Measurements from ENCODE around the gene PITPNM2.

Gene PITPNM2

GRCh38 chr12:123115409-123116121 lies 35.3 kb downstream of the PITPNM2 start:
- peak overlapping the region; percentile 62 for H3K4me2 ChIP-seq (ENCODE audit: low read length)
- no peaks in the 10 kb centered on the region for H3K36me3 ChIP-seq (ENCODE audit: insufficient read depth, low read length)
- no peaks in the 10 kb centered on the region for H3K9me3 ChIP-seq (replicated peaks; ENCODE audit: low read length)
- H3K27me3 ChIP-seq (ENCODE audit: control insufficient read depth, insufficient read depth, low read length), result no peaks in the 10 kb centered on the region
- peak overlapping the region; percentile 39 for H3K4me3 ChIP-seq (ENCODE audit: low read length)
- peak overlapping the region; percentile 47 for H3K9ac ChIP-seq (ENCODE audit: low read depth, low read length)
- peaks cover 31% of the 10 kb centered on the region for H3K4me1 ChIP-seq (ENCODE audit: control insufficient read depth, insufficient read depth, low read length)

DNA sequence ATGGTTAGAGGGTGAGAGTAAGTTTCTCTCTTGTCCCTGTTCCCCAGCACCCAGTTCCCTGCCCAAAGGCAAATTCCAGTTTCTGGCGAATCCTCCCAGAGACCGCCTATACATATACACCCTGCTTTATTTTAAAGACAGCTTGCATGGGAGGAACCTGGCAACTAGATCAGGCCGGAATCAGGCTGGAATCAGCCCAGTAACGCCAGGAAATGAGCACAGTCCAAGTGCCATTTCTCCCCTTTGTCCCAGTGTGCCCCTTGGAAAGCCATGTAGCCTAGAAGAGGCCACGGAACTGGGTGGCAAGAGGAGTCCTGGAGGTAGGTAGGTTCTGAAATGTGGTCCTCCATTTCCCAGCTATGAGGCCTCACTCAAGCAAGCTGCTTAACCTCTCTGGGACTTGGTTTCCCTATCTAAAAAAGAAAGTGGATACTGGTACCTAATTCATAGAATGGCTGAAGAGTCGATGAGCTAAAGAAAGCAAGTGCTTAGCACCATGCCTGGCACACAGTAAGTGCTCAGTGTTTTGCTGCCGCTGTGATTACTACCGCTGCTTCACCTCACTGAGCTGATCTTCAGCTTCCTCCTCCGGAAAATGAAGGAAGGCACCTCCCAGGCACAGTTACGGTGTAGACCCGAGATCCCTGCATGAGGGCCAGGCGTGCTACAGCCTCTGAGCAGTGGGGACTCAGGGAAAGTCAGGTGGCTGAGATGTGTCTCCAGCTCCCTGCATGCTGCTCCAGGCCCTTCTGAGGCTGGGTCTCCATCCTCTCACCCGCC lies 36.4 kb downstream of the PITPNM2 start:
- no peak overlapping the region for H3K4me3 ChIP-seq (ENCODE audit: low read length)
- no peaks in the 10 kb centered on the region for H3K27me3 ChIP-seq (ENCODE audit: control insufficient read depth, insufficient read depth, low read length)
- peaks cover 26% of the 10 kb centered on the region for H3K4me1 ChIP-seq (ENCODE audit: control insufficient read depth, insufficient read depth, low read length)
- H3K36me3 ChIP-seq (ENCODE audit: insufficient read depth, low read length), result no peaks in the 10 kb centered on the region
- H3K4me2 ChIP-seq (ENCODE audit: low read length), result peak overlapping the region; percentile 62
- peak overlapping the region; percentile 47 for H3K9ac ChIP-seq (ENCODE audit: low read depth, low read length)
- no peaks in the 10 kb centered on the region for H3K9me3 ChIP-seq (replicated peaks; ENCODE audit: low read length)

DNA sequence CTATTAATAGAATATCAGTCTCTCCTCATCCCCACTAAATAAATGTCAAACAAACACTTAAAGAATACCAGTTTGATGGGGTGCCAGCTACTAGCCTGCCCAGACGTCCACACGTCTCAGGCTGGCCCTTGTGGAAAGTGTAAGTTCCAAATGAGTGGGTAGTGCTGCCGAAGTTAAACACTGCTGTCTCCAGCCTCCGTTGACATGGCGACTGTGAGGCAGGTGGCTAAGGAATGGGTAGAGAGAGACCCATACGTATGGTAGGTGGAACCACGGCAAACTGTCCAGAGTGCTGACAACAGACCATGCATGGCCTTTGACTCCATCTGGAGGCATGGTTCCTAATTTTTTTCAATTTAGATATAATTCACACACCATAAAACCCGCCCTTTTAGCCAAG lies 37.9 kb downstream of the PITPNM2 start:
- no peaks in the 10 kb centered on the region for H3K27me3 ChIP-seq (ENCODE audit: control insufficient read depth, insufficient read depth, low read length)
- no peak overlapping the region for H3K4me2 ChIP-seq (ENCODE audit: low read length)
- no peaks in the 10 kb centered on the region for H3K9me3 ChIP-seq (replicated peaks; ENCODE audit: low read length)
- H3K4me1 ChIP-seq (ENCODE audit: control insufficient read depth, insufficient read depth, low read length), result peaks cover 30% of the 10 kb centered on the region
- H3K36me3 ChIP-seq (ENCODE audit: insufficient read depth, low read length), result peaks cover 8% of the 10 kb centered on the region
- no peak overlapping the region for H3K4me3 ChIP-seq (ENCODE audit: low read length)
- H3K9ac ChIP-seq (ENCODE audit: low read depth, low read length), result no peak overlapping the region

DNA sequence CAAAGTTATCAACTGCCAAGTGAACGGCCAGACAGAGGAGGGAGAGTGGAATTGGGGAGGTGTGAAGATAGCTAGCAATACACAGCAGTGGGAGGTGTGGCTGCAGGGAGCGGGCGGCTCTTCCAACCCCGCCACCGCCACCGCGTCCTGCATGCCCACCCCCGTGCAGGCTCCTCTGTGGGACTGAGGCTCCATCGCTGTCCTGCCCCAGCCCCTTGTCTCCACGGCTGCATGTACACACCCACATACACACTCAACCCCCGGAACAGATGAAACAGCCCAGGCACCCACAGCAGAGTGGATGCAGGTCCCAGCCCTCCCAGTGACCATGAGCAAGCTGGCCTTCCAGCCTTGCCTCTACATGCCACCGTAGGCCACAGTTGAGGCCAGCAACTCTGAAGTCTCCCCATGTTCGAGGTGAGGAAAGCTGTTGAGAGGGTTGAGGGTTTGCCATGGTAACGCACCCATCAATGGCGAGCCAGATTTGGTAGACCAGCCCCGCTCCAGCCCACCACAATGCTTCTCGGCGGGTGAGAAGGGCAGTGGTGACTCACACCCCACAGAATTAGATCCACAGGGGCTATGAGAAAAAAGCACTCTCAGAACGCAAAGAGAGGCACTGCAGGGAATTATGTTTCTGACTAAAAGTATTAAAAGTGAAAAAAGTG lies 39.3 kb downstream of the PITPNM2 start:
- Histone ChIP-seq H3K27me3 (ENCODE audit: control insufficient read depth, insufficient read depth, low read length) (no peaks in the 10 kb centered on the region), H3K4me3 (ENCODE audit: low read length) (no peak overlapping the region), H3K4me1 (ENCODE audit: control insufficient read depth, insufficient read depth, low read length) (peaks cover 30% of the 10 kb centered on the region), H3K9me3 (replicated peaks; ENCODE audit: low read length) (no peaks in the 10 kb centered on the region), H3K4me2 (ENCODE audit: low read length) (no peak overlapping the region), H3K36me3 (ENCODE audit: insufficient read depth, low read length) (peaks cover 8% of the 10 kb centered on the region), H3K9ac (ENCODE audit: low read depth, low read length) (no peak overlapping the region)

- peaks cover 13% of the 10 kb centered on the region for H3K36me3 ChIP-seq (ENCODE audit: insufficient read depth, low read length)
- H3K4me1 ChIP-seq (ENCODE audit: control insufficient read depth, insufficient read depth, low read length), result peaks cover 9% of the 10 kb centered on the region
Measured at GRCh38 chr12:123109319-123109772, 41.5 kb downstream of the PITPNM2 start.

GRCh38 chr12:123108682-123109066 lies 42.2 kb downstream of the PITPNM2 start:
- no peaks in the 10 kb centered on the region for H3K27me3 ChIP-seq (ENCODE audit: control insufficient read depth, insufficient read depth, low read length)
- H3K4me3 ChIP-seq (ENCODE audit: low read length), result no peak overlapping the region
- peaks cover 13% of the 10 kb centered on the region for H3K36me3 ChIP-seq (ENCODE audit: insufficient read depth, low read length)
- no peak overlapping the region for H3K4me2 ChIP-seq (ENCODE audit: low read length)
- H3K4me1 ChIP-seq (ENCODE audit: control insufficient read depth, insufficient read depth, low read length), result peaks cover 7% of the 10 kb centered on the region
- H3K9ac ChIP-seq (ENCODE audit: low read depth, low read length), result no peak overlapping the region
- no peaks in the 10 kb centered on the region for H3K9me3 ChIP-seq (replicated peaks; ENCODE audit: low read length)

More at GRCh38 chr12:123109319-123109772, 41.5 kb downstream of the PITPNM2 start:
- Histone ChIP-seq H3K9ac (ENCODE audit: low read depth, low read length) (no peak overlapping the region), H3K9me3 (replicated peaks; ENCODE audit: low read length) (no peaks in the 10 kb centered on the region), H3K4me2 (ENCODE audit: low read length) (no peak overlapping the region), H3K27me3 (ENCODE audit: control insufficient read depth, insufficient read depth, low read length) (no peaks in the 10 kb centered on the region), H3K4me3 (ENCODE audit: low read length) (no peak overlapping the region)

DNA sequence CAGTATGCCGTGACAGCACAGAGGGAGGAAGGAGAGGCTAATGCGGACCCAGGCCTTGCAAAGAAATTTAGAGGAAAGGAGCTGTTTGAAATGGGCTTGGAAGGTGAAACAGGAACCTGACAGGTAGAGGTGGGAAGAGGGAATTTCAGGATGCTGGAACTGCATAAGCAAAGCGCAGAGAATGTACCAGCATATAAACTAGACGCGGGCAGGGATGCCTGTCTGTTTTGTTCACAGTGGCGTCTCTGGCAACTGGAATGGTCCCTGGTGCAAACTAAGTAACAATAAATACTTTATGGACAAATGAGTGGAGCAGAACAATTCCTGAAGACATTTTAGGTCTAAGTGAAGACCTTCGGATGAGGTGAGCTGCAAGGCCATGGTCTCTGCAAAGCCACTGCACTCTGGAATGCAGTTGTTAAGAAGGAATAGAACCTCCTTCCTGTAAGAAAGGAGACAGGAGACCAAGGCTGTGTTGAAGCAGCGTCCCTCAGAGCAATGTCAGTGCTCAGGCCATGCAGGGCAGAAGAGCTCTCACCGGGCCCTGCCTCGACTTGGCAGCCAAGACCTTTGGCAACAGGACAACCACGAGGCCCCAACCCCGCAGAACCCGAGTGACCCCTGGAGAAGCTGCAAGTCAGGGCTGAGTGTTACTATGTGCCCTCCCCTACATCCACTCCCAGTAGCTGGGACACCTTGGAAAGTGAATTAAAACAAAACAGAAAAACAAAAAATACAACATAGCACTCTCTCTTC lies 42.8 kb downstream of the PITPNM2 start:
- H3K4me1 ChIP-seq (ENCODE audit: control insufficient read depth, insufficient read depth, low read length), result peaks cover 7% of the 10 kb centered on the region
- H3K4me2 ChIP-seq (ENCODE audit: low read length), result no peak overlapping the region
- no peaks in the 10 kb centered on the region for H3K27me3 ChIP-seq (ENCODE audit: control insufficient read depth, insufficient read depth, low read length)
- H3K36me3 ChIP-seq (ENCODE audit: insufficient read depth, low read length), result peaks cover 13% of the 10 kb centered on the region
- no peak overlapping the region for H3K4me3 ChIP-seq (ENCODE audit: low read length)
- H3K9me3 ChIP-seq (replicated peaks; ENCODE audit: low read length), result no peaks in the 10 kb centered on the region
- no peak overlapping the region for H3K9ac ChIP-seq (ENCODE audit: low read depth, low read length)

GRCh38 chr12:123106640-123107359 lies 44.1 kb downstream of the PITPNM2 start:
- peaks cover 13% of the 10 kb centered on the region for H3K36me3 ChIP-seq (ENCODE audit: insufficient read depth, low read length)
- H3K4me3 ChIP-seq (ENCODE audit: low read length), result no peak overlapping the region
- H3K4me2 ChIP-seq (ENCODE audit: low read length), result no peak overlapping the region
- H3K9ac ChIP-seq (ENCODE audit: low read depth, low read length), result no peak overlapping the region
- peaks cover 4% of the 10 kb centered on the region for H3K4me1 ChIP-seq (ENCODE audit: control insufficient read depth, insufficient read depth, low read length)
- H3K9me3 ChIP-seq (replicated peaks; ENCODE audit: low read length), result no peaks in the 10 kb centered on the region
- H3K27me3 ChIP-seq (ENCODE audit: control insufficient read depth, insufficient read depth, low read length), result no peaks in the 10 kb centered on the region

DNA sequence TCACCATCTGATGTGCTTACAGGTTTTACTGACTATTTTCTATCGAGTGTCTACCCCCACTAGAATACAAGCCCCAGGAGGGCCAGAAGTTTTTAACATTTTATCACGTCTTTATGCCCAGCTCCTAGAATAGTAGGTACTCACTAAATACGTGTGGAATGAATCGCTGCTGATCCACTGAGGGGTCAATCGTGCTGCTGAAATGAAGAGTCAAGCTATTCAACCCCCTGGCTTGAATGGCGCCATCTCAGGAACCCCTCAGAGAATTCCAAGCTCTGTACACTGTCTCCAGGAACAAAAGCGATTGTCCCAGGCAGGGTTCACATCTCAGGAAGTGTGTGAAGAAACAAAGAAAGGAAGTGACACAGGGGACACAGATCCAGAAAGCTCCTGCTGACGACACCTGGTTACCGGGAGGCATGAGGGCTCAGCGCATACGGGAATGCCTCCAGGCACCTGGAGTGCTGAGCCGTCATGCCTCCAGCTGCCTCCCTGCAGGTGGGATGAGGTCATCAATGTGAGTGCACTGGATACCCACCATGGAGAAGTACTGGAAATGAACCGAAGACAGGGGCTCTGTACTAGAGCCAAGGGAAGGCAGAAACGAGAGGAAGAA lies 45.6 kb downstream of the PITPNM2 start:
- Histone ChIP-seq H3K4me3 (ENCODE audit: low read length) (no peak overlapping the region), H3K4me2 (ENCODE audit: low read length) (no peak overlapping the region), H3K27me3 (ENCODE audit: control insufficient read depth, insufficient read depth, low read length) (no peaks in the 10 kb centered on the region), H3K36me3 (ENCODE audit: insufficient read depth, low read length) (peaks cover 13% of the 10 kb centered on the region), H3K9ac (ENCODE audit: low read depth, low read length) (no peak overlapping the region), H3K9me3 (replicated peaks; ENCODE audit: low read length) (no peaks in the 10 kb centered on the region), H3K4me1 (ENCODE audit: control insufficient read depth, insufficient read depth, low read length) (peaks cover 4% of the 10 kb centered on the region)

- no peak overlapping the region for H3K4me2 ChIP-seq (ENCODE audit: low read length)
- H3K36me3 ChIP-seq (ENCODE audit: insufficient read depth, low read length), result peaks cover 13% of the 10 kb centered on the region
- no peak overlapping the region for H3K4me3 ChIP-seq (ENCODE audit: low read length)
- no peaks in the 10 kb centered on the region for H3K9me3 ChIP-seq (replicated peaks; ENCODE audit: low read length)
- peaks cover 4% of the 10 kb centered on the region for H3K4me1 ChIP-seq (ENCODE audit: control insufficient read depth, insufficient read depth, low read length)
- no peak overlapping the region for H3K9ac ChIP-seq (ENCODE audit: low read depth, low read length)
- H3K27me3 ChIP-seq (ENCODE audit: control insufficient read depth, insufficient read depth, low read length), result no peaks in the 10 kb centered on the region
Measured at GRCh38 chr12:123104809-123105208, 46.1 kb downstream of the PITPNM2 start.
